NCI-H446 treated with DMSO at 0.1 percent for 48 hours (cell line): ENCODE results near the gene TMEM255B.

Source experiments
- DNase-seq: peaks from one replicate; lab custom pipeline; 2025; lab: John Stamatoyannopoulos, UW

Gene TMEM255B

GRCh38 chr13:113768018-113768905 lies 9.2 kb downstream of the TMEM255B start:
- no peak for DNase-seq

GRCh38 chr13:113769106-113769505 lies 10.1 kb downstream of the TMEM255B start:
- no peak for DNase-seq

GRCh38 chr13:113769881-113770280 lies 10.9 kb downstream of the TMEM255B start:
- no peak for DNase-seq

- no peak for DNase-seq
Measured at GRCh38 chr13:113770441-113770840, 11.4 kb downstream of the TMEM255B start.

- no peak for DNase-seq
Measured at GRCh38 chr13:113770937-113771336, 11.9 kb downstream of the TMEM255B start.

- no peak for DNase-seq
Measured at GRCh38 chr13:113771709-113772331, 12.8 kb downstream of the TMEM255B start.

- DNase-seq: no peak
Measured at GRCh38 chr13:113774177-113775107, 15.4 kb downstream of the TMEM255B start.

GRCh38 chr13:113775451-113776145 lies 16.6 kb downstream of the TMEM255B start:
- DNase-seq: no peak

GRCh38 chr13:113776231-113777125 lies 17.5 kb downstream of the TMEM255B start:
- DNase-seq: no peak

- DNase-seq: no peak
Measured at GRCh38 chr13:113777311-113778260, 18.6 kb downstream of the TMEM255B start.

GRCh38 chr13:113781571-113781970 lies 22.5 kb downstream of the TMEM255B start:
- DNase-seq: no peak

- DNase-seq: no peak
Measured at GRCh38 chr13:113782472-113782871, 23.4 kb downstream of the TMEM255B start.

GRCh38 chr13:113783200-113783881 lies 24.3 kb downstream of the TMEM255B start:
- DNase-seq: no peak

- DNase-seq: no peak
Measured at GRCh38 chr13:113783966-113784644, 25.1 kb downstream of the TMEM255B start.

GRCh38 chr13:113784645-113785024 lies 25.6 kb downstream of the TMEM255B start:
- DNase-seq: no peak

- DNase-seq: no peak
Measured at GRCh38 chr13:113785051-113786010, 26.3 kb downstream of the TMEM255B start.

GRCh38 chr13:113786262-113786841 lies 27.3 kb downstream of the TMEM255B start:
- no peak for DNase-seq
